22Rv1 (cell line): ENCODE results near the gene ISCA1.

Experiments
- H3K27ac ChIP-seq: fragments of 450-650 bp; 2 replicates; pipeline ENCODE4 v1.5.1; 2017
- ZFX ChIP-seq: fragments of 450-650 bp; IDR thresholded peaks from 2 replicates; pipeline ENCODE4 v1.6.1; 2017; ENCODE audit warnings: antibody characterized with exemption, borderline replicate concordance
- TF ChIP-seq, protein P1 (sequence below): fragments of 450-650 bp; IDR thresholded peaks from 2 replicates; pipeline ENCODE4 v1.5.1; 2017; ENCODE audit warnings: mild to moderate bottlenecking

ISCA1 gene

GRCh38 chr9:86282077-86282978 lies at the start of gene ISCA1:
Gene ISCA1, minus strand, starts transcription at chr9:86282538. Its CDS starts 80 bp downstream, at chr9:86282458.
- TF ChIP-seq, protein P1, sequence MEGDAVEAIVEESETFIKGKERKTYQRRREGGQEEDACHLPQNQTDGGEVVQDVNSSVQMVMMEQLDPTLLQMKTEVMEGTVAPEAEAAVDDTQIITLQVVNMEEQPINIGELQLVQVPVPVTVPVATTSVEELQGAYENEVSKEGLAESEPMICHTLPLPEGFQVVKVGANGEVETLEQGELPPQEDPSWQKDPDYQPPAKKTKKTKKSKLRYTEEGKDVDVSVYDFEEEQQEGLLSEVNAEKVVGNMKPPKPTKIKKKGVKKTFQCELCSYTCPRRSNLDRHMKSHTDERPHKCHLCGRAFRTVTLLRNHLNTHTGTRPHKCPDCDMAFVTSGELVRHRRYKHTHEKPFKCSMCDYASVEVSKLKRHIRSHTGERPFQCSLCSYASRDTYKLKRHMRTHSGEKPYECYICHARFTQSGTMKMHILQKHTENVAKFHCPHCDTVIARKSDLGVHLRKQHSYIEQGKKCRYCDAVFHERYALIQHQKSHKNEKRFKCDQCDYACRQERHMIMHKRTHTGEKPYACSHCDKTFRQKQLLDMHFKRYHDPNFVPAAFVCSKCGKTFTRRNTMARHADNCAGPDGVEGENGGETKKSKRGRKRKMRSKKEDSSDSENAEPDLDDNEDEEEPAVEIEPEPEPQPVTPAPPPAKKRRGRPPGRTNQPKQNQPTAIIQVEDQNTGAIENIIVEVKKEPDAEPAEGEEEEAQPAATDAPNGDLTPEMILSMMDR: no peak
- TF ChIP-seq ZFX: no peak
- peak within 1 kb of the TSS; percentile 89 for H3K27ac ChIP-seq

GRCh38 chr9:86330186-86330585 lies 47.8 kb upstream of the ISCA1 start:
- TF ChIP-seq ZFX: no peak
- TF ChIP-seq, protein P1: no peak
- no peak overlapping the region for H3K27ac ChIP-seq

- TF ChIP-seq ZFX: no peak
- TF ChIP-seq, protein P1: no peak
- no peak overlapping the region for H3K27ac ChIP-seq
Measured at GRCh38 chr9:86329649-86330048, 47.3 kb upstream of the ISCA1 start.

DNA sequence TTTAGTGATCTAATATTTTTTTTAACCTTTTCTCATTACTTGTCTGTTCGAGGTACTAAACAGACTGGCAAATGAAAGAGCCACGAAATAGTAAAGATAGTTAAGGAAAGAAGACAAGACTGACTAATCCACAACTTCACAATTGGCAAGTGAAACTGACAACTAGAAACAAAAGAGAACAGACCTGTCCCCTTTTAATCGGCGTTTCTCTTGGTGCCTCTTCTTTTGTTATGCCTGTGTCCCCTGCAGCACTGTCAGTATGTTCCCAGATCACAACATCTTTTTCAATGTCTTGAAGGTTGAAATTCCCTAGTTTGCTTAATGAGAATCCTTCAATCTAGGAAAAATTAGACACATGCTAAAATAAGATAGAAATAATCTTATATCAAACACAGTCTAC lies 45.8 kb upstream of the ISCA1 start:
- no peak overlapping the region for H3K27ac ChIP-seq
- TF ChIP-seq, protein P1: no peak
- TF ChIP-seq ZFX: no peak

- TF ChIP-seq, protein P1: no peak
- TF ChIP-seq ZFX: no peak
- H3K27ac ChIP-seq: no peak overlapping the region
Measured at GRCh38 chr9:86326536-86326935, 44.2 kb upstream of the ISCA1 start.

- TF ChIP-seq ZFX: no peak
- TF ChIP-seq, protein P1: no peak
- no peak overlapping the region for H3K27ac ChIP-seq
Measured at GRCh38 chr9:86324901-86325300, 42.6 kb upstream of the ISCA1 start.

GRCh38 chr9:86324308-86324707 lies 42.0 kb upstream of the ISCA1 start:
- no peak overlapping the region for H3K27ac ChIP-seq
- TF ChIP-seq, protein P1: no peak
- TF ChIP-seq ZFX: no peak
